HG03039 (cell line): ENCODE measurements around the gene FAM47A.

Experiments
- ATAC-seq: cut with Tn5 transposase; IDR thresholded peaks from one replicate; pipeline ENCODE4 v1.9.1; 2021; ENCODE audit warnings: mild to moderate bottlenecking, moderate library complexity; ENCODE audit not compliant: unreplicated experiment

FAM47A gene

GRCh38 chrX:34132028-34132427, at the start of gene FAM47A:
TSS of gene FAM47A (minus strand) at chrX:34132314. CDS start at chrX:34132278, 36 bp downstream.
- no peak for ATAC-seq

- ATAC-seq: no peak
These were observed 15.2 kb upstream of the FAM47A start for GRCh38 chrX:34147345-34147744.

- no peak for ATAC-seq
These were observed 14.8 kb upstream of the FAM47A start for GRCh38 chrX:34146906-34147305.

- ATAC-seq: no peak
These were observed 12.1 kb upstream of the FAM47A start for GRCh38 chrX:34144246-34144645.

- no peak for ATAC-seq
These were observed 8.7 kb upstream of the FAM47A start for GRCh38 chrX:34140816-34141215.

GRCh38 chrX:34130980-34131744, 952 bp downstream of the FAM47A start:
- no peak for ATAC-seq

GRCh38 chrX:34130501-34130900, 1.6 kb downstream of the FAM47A start:
- no peak for ATAC-seq

GRCh38 chrX:34126011-34126410, 6.1 kb downstream of the FAM47A start:
- no peak for ATAC-seq

GRCh38 chrX:34119122-34119521, 13.0 kb downstream of the FAM47A start:
- ATAC-seq: no peak

GRCh38 chrX:34112459-34112858, 19.7 kb downstream of the FAM47A start:
- no peak for ATAC-seq
